PC-9 (cell line): ENCODE data around the gene TEFM. TPM values are rescaled to one million over a fixed set of nuclear protein-coding genes. Genes with fewer than 3 reads are reported as not detected.

Experiments used
- BruUV-seq: library from RNA; stranded (reverse); fragments of 400-500 nt; replicated peaks from 2 replicates; lab custom pipeline; 2021; lab: Mats Ljungman, UMichigan
- CTCF ChIA-PET: fragments of 300-600 bp; sonication (Branson Sonifier 250); formaldehyde crosslinking; loops from one replicate; lab custom pipeline; 2022; ENCODE audit warnings: antibody characterized with exemption; lab: Charles Lee
- POLR2A ChIA-PET: fragments of 300-600 bp; sonication (Branson Sonifier 250); formaldehyde crosslinking; loops from one replicate; lab custom pipeline; 2022; ENCODE audit warnings: antibody characterized with exemption; ENCODE audit not compliant: unreplicated experiment; lab: Charles Lee
- DNase-seq, 2 experiments: peaks; one replicate each; pipeline versions ENCODE4 v3.0.0 to v3.0.0-alpha.2; 2015 to 2022; ENCODE audit warnings: mixed read lengths in 1 of 2
- H2AFZ ChIP-seq: fragments of 200-600 bp; sonication (generic); 2 replicates; pipeline ENCODE4 v1.8.1; 2017; ENCODE audit warnings: antibody characterized with exemption
- H3F3A ChIP-seq: fragments of 200-600 bp; sonication (generic); 2 replicates; pipeline ENCODE4 v1.8.1; 2017; ENCODE audit warnings: antibody characterized with exemption, mild to moderate bottlenecking, low read depth; ENCODE audit not compliant: insufficient read depth
- H3K27ac ChIP-seq: fragments of 200-600 bp; sonication (generic); 2 replicates; pipeline ENCODE4 v1.6.1; 2016; ENCODE audit warnings: mixed run types
- H3K27me3 ChIP-seq: fragments of 200-600 bp; sonication (generic); 2 replicates; pipeline ENCODE4 v1.6.1; 2016; ENCODE audit warnings: low read depth, mixed run types; ENCODE audit not compliant: insufficient read depth
- H3K36me3 ChIP-seq: fragments of 200-600 bp; sonication (generic); 2 replicates; pipeline ENCODE4 v1.6.1; 2016; ENCODE audit warnings: low read depth, mixed run types
- H3K4me1 ChIP-seq: fragments of 200-600 bp; sonication (generic); replicated peaks from 2 replicates; pipeline ENCODE4 v1.6.1; 2016; ENCODE audit warnings: mixed run types; ENCODE audit not compliant: insufficient read depth
- H3K4me2 ChIP-seq: fragments of 200-600 bp; sonication (generic); 2 replicates; pipeline ENCODE4 v1.6.1; 2017; ENCODE audit warnings: mixed run types
- H3K4me3 ChIP-seq: fragments of 200-600 bp; sonication (generic); 2 replicates; pipeline ENCODE4 v1.6.1; 2016; ENCODE audit warnings: mixed run types
- H3K79me2 ChIP-seq: fragments of 200-600 bp; sonication (generic); 2 replicates; pipeline ENCODE4 v1.6.1; 2017; ENCODE audit warnings: low read depth, mixed run types
- H3K9me2 ChIP-seq: fragments of 200-600 bp; sonication (generic); 2 replicates; pipeline ENCODE4 v1.8.1; 2017; ENCODE audit warnings: mild to moderate bottlenecking; ENCODE audit not compliant: insufficient read depth
- H3K9me3 ChIP-seq: fragments of 200-600 bp; sonication (generic); 2 replicates; pipeline ENCODE4 v1.8.1; 2016; ENCODE audit warnings: low read depth; ENCODE audit not compliant: insufficient read depth
- H4K20me1 ChIP-seq: fragments of 200-600 bp; sonication (generic); 2 replicates; pipeline ENCODE4 v1.8.1; 2017; ENCODE audit not compliant: insufficient read depth
- CTCF ChIP-seq: fragments of 200-600 bp; sonication (generic); conservative IDR thresholded peaks from 2 replicates; pipeline ENCODE4 v1.6.1; 2017; ENCODE audit warnings: mixed run types, antibody characterized with exemption, mild to moderate bottlenecking, moderate library complexity
- EZH2 ChIP-seq: fragments of 200-600 bp; sonication (generic); IDR thresholded peaks from 2 replicates; pipeline ENCODE4 v1.8.0; 2017; ENCODE audit warnings: antibody characterized with exemption, low read depth
- intact Hi-C: fragments of 100-400 bp; cut with micrococcal nuclease; formaldehyde crosslinking; loops from one replicate; pipeline ENCODE4 v1.10.0; 2022; ENCODE audit not compliant: unreplicated experiment
- total RNA-seq: library from RNA; stranded (reverse); gene quantifications from 2 replicates; pipeline ENCODE4 v1.2.3, GENCODE V29; 2021

The TEFM gene
- total RNA-seq, 1 experiment from 2014 or later, result 14.8 TPM

GRCh38 chr17:30908717-30909420 lies 2.8 kb upstream of the TEFM start:
- H3K9me2 ChIP-seq, result no peaks in the 10 kb centered on the region
- intact Hi-C loops, result loop anchor here (5.0 kb wide), 1 partner anchor 463 kb away; no protein-coding TSS in a partner anchor
- peaks cover 9% of the 10 kb centered on the region; the same call in 1 of the 2 replicates for H3F3A ChIP-seq
- no peak overlapping the region for H3K4me3 ChIP-seq
- ChIA-PET CTCF (no interaction called here), POLR2A (no interaction called here)
- BruUV-seq, result no TSS peak
- no peak for DNase-seq
- H3K9me3 ChIP-seq, result no peaks in the 10 kb centered on the region
- H3K4me1 ChIP-seq, result no peaks in the 10 kb centered on the region; the same call in 1 of the 2 replicates
- H3K27ac ChIP-seq, result no peak overlapping the region
- no peaks in the 10 kb centered on the region for H4K20me1 ChIP-seq
- H2AFZ ChIP-seq, result no peak overlapping the region
- TF ChIP-seq CTCF (no peak), EZH2 (no peak)
- no peak overlapping the region for H3K4me2 ChIP-seq
- no peaks in the 10 kb centered on the region for H3K27me3 ChIP-seq
- peaks cover 19% of the 10 kb centered on the region for H3K79me2 ChIP-seq
- peaks cover 5% of the 10 kb centered on the region; the same call in 1 of the 2 replicates for H3K36me3 ChIP-seq

- CTCF ChIA-PET, result no interaction called here
Measured at GRCh38 chr17:30905742-30906100, 317 bp downstream of the TEFM start.

GRCh38 chr17:30897311-30897710 lies 8.7 kb downstream of the TEFM start:
- no peaks in the 10 kb centered on the region for H3K9me3 ChIP-seq
- no peak overlapping the region for H3K4me2 ChIP-seq
- TF ChIP-seq EZH2 (no peak), CTCF (no peak)
- POLR2A ChIA-PET, result no interaction called here
- H3K4me3 ChIP-seq, result no peak overlapping the region
- no TSS peak for BruUV-seq
- no peaks in the 10 kb centered on the region for H3K4me1 ChIP-seq
- H3K36me3 ChIP-seq, result peaks cover 22% of the 10 kb centered on the region; the same call in 1 of the 2 replicates
- H2AFZ ChIP-seq, result no peak overlapping the region
- CTCF ChIA-PET, result interaction anchor here (0.6 kb wide), 1 partner anchor 28 kb away, joined by 3 read pairs; no protein-coding TSS in a partner anchor
- no peaks in the 10 kb centered on the region for H3K79me2 ChIP-seq
- H3F3A ChIP-seq, result peaks cover 22% of the 10 kb centered on the region
- no peak for DNase-seq
- no peaks in the 10 kb centered on the region for H3K9me2 ChIP-seq
- no peaks in the 10 kb centered on the region for H3K27me3 ChIP-seq
- no peak overlapping the region for H3K27ac ChIP-seq
- peaks cover 3% of the 10 kb centered on the region; the same call in 1 of the 2 replicates for H4K20me1 ChIP-seq
- intact Hi-C loops, result no loop called here

More at GRCh38 chr17:30905742-30906100, 317 bp downstream of the TEFM start:
- Histone ChIP-seq H4K20me1 (no peaks in the 10 kb centered on the region), H3K27me3 (no peaks in the 10 kb centered on the region), H3F3A (peaks cover 16% of the 10 kb centered on the region; the same call in 1 of the 2 replicates), H3K36me3 (peaks cover 7% of the 10 kb centered on the region; the same call in 1 of the 2 replicates), H3K4me2 (peak overlapping the region; percentile 80), H3K9me2 (no peaks in the 10 kb centered on the region), H2AFZ (peak overlapping the region; percentile 94), H3K4me1 (no peaks in the 10 kb centered on the region; the same call in 1 of the 2 replicates), H3K9me3 (no peaks in the 10 kb centered on the region), H3K4me3 (peak overlapping the region; percentile 85), H3K79me2 (peaks cover 20% of the 10 kb centered on the region), H3K27ac (no peak overlapping the region)
- no peak for TF ChIP-seq EZH2
- no peak for TF ChIP-seq CTCF
- POLR2A ChIA-PET, result no interaction called here
- BruUV-seq, result TSS peak; percentile 62
- intact Hi-C loops, result loop anchor here (1.0 to 5.0 kb wide), 2 partner anchors 65 to 467 kb away; no protein-coding TSS in a partner anchor
- no peak for DNase-seq
